HL-60 (cell line): ENCODE results near the gene TDRD3.

Experiments
- DNase-seq, 2 experiments: peaks; one replicate each; pipeline ENCODE4 v3.0.0-alpha.2; 2010 to 2020; ENCODE audit warnings: low read depth in 1 of 2, low spot score in 1 of 2
- H3K27ac ChIP-seq: fragments of 250-450 bp; sonication (Bioruptor Pico); replicated peaks from 2 replicates; pipeline ENCODE4 v1.5.1; 2020; ENCODE audit warnings: mild to moderate bottlenecking, moderate library complexity
- H3K27me3 ChIP-seq: fragments of 250-450 bp; sonication (Bioruptor Pico); 2 replicates; pipeline ENCODE4 v1.5.1; 2021; ENCODE audit warnings: mild to moderate bottlenecking, moderate library complexity; ENCODE audit not compliant: insufficient read depth, poor library complexity, severe bottlenecking
- H3K4me3 ChIP-seq: replicated peaks from 2 replicates; pipeline ENCODE4 v1.5.1; 2011; ENCODE audit warnings: mild to moderate bottlenecking, control low read depth, low read length; ENCODE audit not compliant: insufficient read depth
- CTCF ChIP-seq: IDR thresholded peaks from one replicate; pipeline ENCODE4 v1.5.1; 2011; ENCODE audit warnings: low read length, control low read depth, inconsistent platforms; ENCODE audit not compliant: insufficient read depth
- GABPA ChIP-seq: IDR thresholded peaks from 2 replicates; pipeline ENCODE4 v1.6.1; 2012; ENCODE audit warnings: low read depth
- POLR2AphosphoS5 ChIP-seq: IDR thresholded peaks from 2 replicates; pipeline ENCODE4 v1.6.1; 2012; ENCODE audit warnings: low read depth
- REST ChIP-seq: IDR thresholded peaks from 2 replicates; pipeline ENCODE4 v1.6.1; 2012; ENCODE audit warnings: low read depth; ENCODE audit not compliant: insufficient replicate concordance
- SPI1 ChIP-seq: IDR thresholded peaks from 2 replicates; pipeline ENCODE4 v1.6.1; 2012; ENCODE audit warnings: low read depth, mild to moderate bottlenecking, borderline replicate concordance

TDRD3 gene

GRCh38 chr13:60491531-60491930 is 94.5 kb downstream of the TDRD3 start:
- TF ChIP-seq SPI1, result no peak
- no peak for TF ChIP-seq REST
- no peak for TF ChIP-seq POLR2AphosphoS5
- no peak for TF ChIP-seq CTCF
- TF ChIP-seq GABPA, result no peak
- Histone ChIP-seq H3K27me3 (no peaks in the 10 kb centered on the region), H3K27ac (no peak overlapping the region), H3K4me3 (no peak overlapping the region)
- no peak for DNase-seq

- H3K27me3 ChIP-seq, result no peaks in the 10 kb centered on the region
- H3K4me3 ChIP-seq, result no peak overlapping the region
- TF ChIP-seq GABPA, result no peak
- TF ChIP-seq POLR2AphosphoS5, result no peak
- TF ChIP-seq CTCF, result no peak
- TF ChIP-seq REST, result no peak
- no peak for TF ChIP-seq SPI1
- H3K27ac ChIP-seq, result no peak overlapping the region
- DNase-seq, result no peak
Observed at GRCh38 chr13:60492187-60492586, 95.2 kb downstream of the TDRD3 start.

- TF ChIP-seq SPI1 (no peak), CTCF (no peak), POLR2AphosphoS5 (no peak), GABPA (no peak), REST (no peak)
- H3K27ac ChIP-seq, result no peak overlapping the region
- no peak overlapping the region for H3K4me3 ChIP-seq
- no peak for DNase-seq
- H3K27me3 ChIP-seq, result no peaks in the 10 kb centered on the region
Observed at GRCh38 chr13:60494296-60494695, 97.3 kb downstream of the TDRD3 start.
